Left colon (tissue), 2 donors: ENCODE measurements around the gene TGM1. TPM values are rescaled to one million over a fixed set of nuclear protein-coding genes. Genes with fewer than 3 reads are reported as not detected.

ENCODE experiments used
- ATAC-seq: fragments of 200-7000 bp; cut with Tn5 transposase; one replicate; pipeline ENCODE4 v1.9.1; 2020; ENCODE audit warnings: mild to moderate bottlenecking, moderate library complexity
- DNase-seq, 2 donors: peaks; one replicate each; pipeline ENCODE4 v3.0.0-alpha.2; 2020
- intact Hi-C, 2 donors: fragments of 100-400 bp; cut with DNase I in 1 of 2; cut with micrococcal nuclease in 1 of 2; formaldehyde crosslinking; loops; one replicate each; pipeline versions ENCODE4 v1.11.2 to v1.14.0; 2022; cut with DNase I, micrococcal nuclease
- total RNA-seq, 2 donors: library from RNA; stranded (reverse); fragmentation: NEBNext Ultra II Directional; extraction: Animal tissue kit (Norgen Biotek cat#: 25700); gene quantifications; one replicate each; pipeline ENCODE4 v1.2.1, GENCODE V29; 2021
- donor health status: DM: no; HTN: no; CAD: no.
- donor health status: DM: yes; HTN: yes; CAD: no.

The TGM1 gene
- total RNA-seq, 2 donors from 2014 or later = 2.3 to 2.9 TPM

DNA sequence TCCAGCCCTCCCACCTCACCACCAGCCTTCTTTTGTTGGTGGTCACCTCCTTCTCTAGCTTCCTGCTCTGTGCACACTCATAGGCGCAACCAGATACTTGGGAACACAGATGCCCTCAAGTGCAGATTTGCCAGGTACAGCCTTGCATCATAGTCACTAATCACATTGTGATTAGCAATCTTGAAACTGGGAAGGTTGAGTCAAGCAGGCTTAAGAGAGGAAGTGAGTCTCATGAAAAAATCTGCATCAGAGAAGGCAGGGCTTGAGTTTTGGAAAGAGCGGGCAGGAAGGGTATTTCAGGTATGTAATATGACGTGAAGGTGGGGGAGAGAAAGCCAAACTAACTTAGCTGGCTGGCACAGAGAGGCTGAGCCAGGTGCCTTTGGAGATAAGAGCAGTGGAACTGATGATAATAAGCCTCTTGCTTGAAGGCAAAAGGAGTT, 11.1 kb upstream of the TGM1 start:
- no peak for ATAC-seq
- intact Hi-C loops = no loop called here
- DNase-seq = no peak

DNA sequence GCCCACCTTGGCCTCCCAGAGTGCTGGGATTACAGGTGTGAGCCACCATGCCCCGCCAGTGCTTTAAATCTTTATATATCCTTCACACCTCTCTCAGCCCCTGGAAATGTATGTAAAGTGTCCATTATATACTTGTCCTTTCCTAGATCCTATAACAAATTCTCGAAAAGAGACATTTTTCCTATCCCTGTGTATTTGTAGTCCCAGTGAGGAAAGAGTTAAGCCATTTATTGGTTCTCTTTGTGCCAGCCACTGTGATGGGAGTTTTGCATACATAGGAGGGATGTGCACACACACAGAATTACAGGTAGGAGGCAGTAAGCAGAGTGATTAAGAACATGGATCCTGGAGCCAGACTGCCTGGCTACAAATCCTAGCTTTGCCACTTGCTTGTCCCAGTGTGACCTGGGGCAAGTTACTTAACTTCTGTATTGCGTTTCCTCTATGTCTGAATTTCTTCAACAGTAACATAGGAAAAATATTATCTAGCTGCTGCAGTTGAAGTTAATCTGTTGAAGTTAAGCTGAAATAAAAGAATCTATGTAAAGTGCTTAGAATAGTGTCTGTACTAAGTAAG, 10.5 kb upstream of the TGM1 start:
- DNase-seq (no peak), ATAC-seq (no peak)
- intact Hi-C loops = no loop called here

GRCh38 chr14:24272467-24272866, 9.5 kb upstream of the TGM1 start:
- ATAC-seq = no peak
- intact Hi-C loops = no loop called here

DNA sequence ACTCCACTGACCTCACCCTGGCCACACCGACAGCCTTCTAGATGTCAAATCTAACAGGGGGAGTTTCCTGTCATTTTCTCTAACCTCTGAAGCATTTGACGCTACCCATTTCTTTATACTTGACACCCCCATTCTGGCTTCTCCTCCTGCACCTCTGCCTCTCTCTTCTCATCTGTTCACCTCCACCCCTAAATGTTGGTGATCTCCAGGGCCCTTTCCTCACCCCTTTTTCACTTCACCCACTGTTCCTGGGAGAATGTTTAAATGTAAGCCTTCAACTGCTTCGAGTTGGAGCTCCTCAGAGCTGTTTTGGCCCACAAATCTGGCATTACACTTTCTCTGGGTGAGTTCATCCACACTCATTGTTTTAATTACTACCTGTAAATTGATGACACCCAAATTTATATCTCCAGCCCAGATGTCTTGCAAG, 8.9 kb upstream of the TGM1 start:
- intact Hi-C loops = no loop called here
- ATAC-seq (no peak), DNase-seq (no peak)

More at GRCh38 chr14:24272467-24272866, 9.5 kb upstream of the TGM1 start:
- no peak for DNase-seq

DNA sequence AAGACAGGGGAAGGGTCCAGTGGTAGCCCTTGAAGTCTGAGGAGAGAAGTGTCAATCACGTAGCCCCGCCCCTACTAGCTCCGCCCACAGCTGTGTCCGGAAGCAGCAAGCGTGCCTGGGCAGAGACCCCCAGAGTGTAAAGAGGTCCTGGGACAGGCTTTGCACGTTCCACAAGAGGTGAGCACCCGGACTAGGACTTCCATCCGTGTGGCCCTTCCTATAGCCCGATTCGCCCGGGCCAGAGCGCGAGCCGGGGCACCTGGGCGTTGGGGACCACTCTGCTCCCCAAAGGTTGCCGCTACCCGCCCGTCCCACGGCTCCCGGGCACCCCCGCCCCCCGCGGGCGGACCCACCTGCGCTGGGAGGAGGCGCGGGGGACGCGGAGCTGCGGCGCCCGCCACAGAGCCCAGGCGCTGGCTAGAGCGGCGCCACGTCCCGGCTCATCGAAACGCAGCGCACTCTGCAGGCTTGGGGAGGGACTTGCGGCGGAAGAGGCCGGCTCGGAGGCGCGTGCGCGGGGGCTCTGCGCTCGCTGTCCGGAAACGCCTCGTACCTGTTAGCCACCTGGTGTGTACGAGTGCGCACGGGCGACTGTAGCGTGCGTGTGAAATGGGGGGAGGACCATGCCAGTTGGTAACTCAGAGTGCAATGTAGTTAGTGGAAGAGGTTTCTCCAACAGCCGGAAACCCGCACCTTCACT, 8.3 kb upstream of the TGM1 start, which contains the start of gene RABGGTA:
TSS of gene RABGGTA (minus strand) at position 464 of the 700 bp plus-strand sequence. CDS start 482 bp downstream, outside the sequence.
- intact Hi-C loops = no loop called here
- DNase-seq (peak; percentile 88 to 92), ATAC-seq (peak; percentile 96)

- ATAC-seq (peak; percentile 38), DNase-seq (no peak)
- intact Hi-C loops = no loop called here
These were observed 7.7 kb upstream of the TGM1 start for GRCh38 chr14:24270537-24271133.

GRCh38 chr14:24269910-24270536, 7.0 kb upstream of the TGM1 start:
- intact Hi-C loops = no loop called here
- ATAC-seq (no peak), DNase-seq (no peak)

GRCh38 chr14:24269368-24269767, 6.4 kb upstream of the TGM1 start:
- ATAC-seq (no peak), DNase-seq (no peak)
- intact Hi-C loops = no loop called here

DNA sequence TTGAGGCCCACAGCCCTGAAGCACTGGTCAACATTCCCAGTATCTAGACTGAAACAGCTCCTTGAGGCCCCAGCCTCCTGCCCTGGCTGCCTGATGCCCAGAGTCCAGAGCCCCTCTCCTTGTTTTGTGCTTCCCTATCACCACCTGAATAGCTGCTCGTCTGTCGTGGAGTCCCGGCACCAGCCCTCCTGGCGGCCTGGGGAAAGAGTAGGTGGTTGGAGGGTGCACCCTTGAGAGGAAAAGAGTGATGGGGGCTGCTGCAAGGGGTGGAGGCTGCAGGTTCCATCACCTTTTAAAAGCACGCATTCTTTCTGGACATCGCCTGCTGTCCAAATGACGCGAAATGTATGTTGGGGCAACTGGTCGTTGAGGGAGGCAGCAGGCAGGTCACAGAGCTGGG, 5.2 kb upstream of the TGM1 start:
- intact Hi-C loops = no loop called here
- DNase-seq (no peak), ATAC-seq (no peak)

GRCh38 chr14:24267516-24267915, 4.5 kb upstream of the TGM1 start:
- intact Hi-C loops = no loop called here
- no peak for ATAC-seq
- DNase-seq = no peak

DNA sequence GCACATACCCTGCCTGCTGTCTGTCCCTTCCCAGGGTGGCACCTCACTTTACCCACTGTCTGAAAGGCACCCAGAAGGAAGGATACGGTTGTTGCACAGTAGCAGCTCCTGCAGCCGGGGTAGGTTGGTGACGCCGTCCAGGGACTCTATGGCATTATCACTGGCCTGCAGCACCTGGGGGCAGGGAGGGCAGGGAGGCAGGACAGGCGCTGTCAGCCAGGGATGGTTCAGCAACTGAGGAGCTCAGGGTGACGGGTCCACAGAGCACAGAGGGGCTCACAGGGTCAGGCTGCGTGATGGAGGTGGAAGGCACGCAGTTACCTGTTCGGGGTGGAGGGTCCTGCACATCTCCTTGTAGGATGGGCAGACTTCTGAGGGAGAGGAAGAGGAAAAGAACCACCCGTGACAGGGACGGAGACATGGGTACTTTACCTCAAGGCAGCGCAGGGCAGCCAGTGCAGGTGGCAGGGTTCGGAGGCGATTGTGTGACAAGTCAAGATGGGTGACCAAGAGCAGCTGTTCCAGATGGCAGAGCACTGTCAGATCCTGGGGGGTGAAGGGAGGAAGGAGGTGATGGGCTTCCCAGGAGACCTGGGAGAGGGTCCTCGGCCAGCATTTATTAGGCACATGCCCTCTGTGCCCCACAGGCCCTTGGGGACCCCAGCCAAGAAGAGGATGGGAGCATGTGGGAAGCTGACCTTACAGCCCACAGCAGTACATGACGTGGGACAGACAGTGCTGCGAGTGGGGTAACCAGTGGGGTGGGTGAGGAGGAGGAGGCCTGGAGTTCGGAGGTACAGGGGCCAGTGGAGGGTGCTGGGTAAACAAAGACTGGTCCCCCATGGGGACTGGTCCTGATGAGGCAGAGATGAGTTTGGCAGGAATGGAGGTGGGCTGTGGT, 3.6 kb upstream of the TGM1 start:
- ATAC-seq (no peak), DNase-seq (no peak)
- intact Hi-C loops = no loop called here

DNA sequence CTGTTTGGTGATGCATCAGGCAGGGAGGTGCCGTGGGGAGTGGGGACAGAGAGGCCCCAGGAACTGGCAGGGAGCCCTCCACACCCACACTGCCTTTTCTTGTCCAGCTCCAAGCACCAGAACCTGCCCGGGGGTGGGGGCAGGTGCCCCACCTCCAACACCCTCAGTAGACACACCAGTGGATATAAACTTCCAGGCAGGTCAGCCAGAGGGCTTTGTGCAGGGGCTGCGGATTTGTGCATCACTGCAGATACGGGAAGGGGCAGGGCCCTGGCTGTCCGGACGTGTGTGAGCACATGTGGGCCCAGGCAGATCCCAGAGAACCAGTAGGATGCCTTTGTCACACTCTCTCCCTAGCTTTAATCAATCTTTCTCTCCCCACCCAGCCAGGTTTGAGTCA, 1.3 kb upstream of the TGM1 start:
- intact Hi-C loops = no loop called here
- ATAC-seq = no peak
- DNase-seq = no peak

DNA sequence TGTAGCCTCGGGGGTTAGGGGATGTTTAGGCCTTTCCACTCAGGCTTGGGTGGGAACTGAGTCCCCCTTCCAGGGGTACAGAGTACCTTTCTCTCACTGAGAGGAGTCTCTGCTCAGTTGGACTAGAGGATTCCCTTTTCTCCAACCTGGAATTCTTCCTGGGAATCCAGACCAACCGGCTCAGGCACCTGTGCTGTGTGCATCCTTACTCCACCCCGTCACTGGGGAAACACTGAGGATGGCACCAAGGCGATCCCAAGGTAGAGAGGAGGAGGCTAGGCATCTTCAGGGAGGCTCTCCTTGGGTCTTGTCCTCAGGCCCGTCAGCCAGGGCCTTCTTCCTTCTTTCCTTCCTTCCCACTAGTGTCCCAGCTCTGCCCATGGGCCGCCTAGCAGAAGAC, 871 bp upstream of the TGM1 start:
- DNase-seq (no peak), ATAC-seq (no peak)
- intact Hi-C loops = no loop called here

GRCh38 chr14:24261969-24262327, 1.0 kb downstream of the TGM1 start:
- ATAC-seq (no peak), DNase-seq (no peak)
- intact Hi-C loops = no loop called here

DNA sequence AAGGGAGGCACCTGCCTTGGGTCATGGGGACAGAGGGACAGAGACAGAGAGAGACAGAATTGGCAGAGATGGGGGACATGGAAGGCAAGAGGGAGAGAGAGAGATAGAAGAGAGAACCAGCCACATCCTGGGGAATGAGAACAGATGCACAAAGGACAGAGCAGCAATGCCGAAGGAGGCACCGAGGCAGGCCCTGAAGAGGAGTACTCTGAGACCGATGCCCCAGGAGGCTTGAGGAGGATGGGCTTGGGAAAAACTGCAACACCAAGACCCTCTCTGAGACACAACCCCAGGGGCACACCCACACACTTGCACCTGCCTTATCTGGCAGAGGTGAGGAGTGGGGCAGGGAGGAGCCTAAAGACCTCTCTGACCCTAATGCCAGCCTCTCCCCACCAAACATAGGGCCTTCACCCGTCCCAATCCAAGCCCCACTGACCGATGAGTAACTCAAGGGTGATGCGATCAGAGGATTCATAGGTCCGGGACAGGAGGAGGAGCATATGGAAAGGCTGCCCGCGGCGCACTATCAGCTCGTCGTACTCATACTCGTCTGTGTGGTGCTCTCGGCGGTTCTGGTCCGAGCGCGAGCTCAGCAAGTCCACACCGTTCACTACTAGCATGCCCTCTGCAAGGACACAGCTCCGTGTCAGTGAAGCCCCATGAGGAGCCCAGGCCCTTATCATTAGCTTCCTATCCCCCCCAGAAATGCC, 1.6 kb downstream of the TGM1 start:
- ATAC-seq (no peak), DNase-seq (no peak)
- intact Hi-C loops = no loop called here

DNA sequence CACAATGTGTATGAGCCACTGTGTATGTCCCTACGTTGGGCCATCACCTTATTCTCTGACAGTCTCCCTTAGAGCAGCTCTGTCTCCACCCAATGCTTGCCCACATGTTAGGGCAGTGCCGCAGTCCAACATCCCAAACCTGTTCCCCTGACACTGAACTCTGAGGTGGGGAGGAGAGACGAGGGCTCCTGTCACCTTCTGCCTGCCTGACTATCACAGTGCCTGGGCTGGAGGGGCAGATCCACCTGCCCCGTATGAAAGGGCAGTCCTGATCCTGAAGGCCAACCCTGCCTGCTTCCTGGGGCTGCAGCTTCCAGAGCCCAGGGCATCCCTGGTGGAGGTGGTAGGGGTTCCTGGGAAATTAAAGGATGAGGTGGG, 2.2 kb downstream of the TGM1 start:
- intact Hi-C loops = no loop called here
- DNase-seq = no peak
- no peak for ATAC-seq

GRCh38 chr14:24260026-24260779, 2.8 kb downstream of the TGM1 start:
- no peak for ATAC-seq
- intact Hi-C loops = no loop called here
- no peak for DNase-seq
